CD4-positive, alpha-beta T cell treated with Interferon alpha-2 for 1 hour (primary cell): ENCODE measurements around the gene CBFB.
"Not testable (repeated sequence)": the region's sequence is repeated elsewhere in the genome, so short reads cannot be mapped to it uniquely, and the experiment has no call there.

ENCODE experiments used
- DNase-seq, 2 donors: peaks; one replicate each; pipeline ENCODE4 v3.0.0-alpha.2; 2020 to 2022

Gene CBFB

GRCh38 chr16:67028696-67029253, at the start of gene CBFB:
CBFB (plus strand) TSS chr16:67029149; CDS start chr16:67029408, 259 bp downstream.
- peak; percentile 95 to 96 for DNase-seq

- no peak for DNase-seq
These were observed 45.9 kb upstream of the CBFB start for GRCh38 chr16:66983033-66983432.

GRCh38 chr16:66984892-66985311, 44.0 kb upstream of the CBFB start:
- peak; percentile 21 to 68 for DNase-seq

GRCh38 chr16:66986559-66986958, 42.4 kb upstream of the CBFB start:
- no peak for DNase-seq

- DNase-seq = no peak
These were observed 40.7 kb upstream of the CBFB start, which contains the start of gene CES4A for GRCh38 chr16:66988197-66988788. CES4A (plus strand) TSS chr16:66988589; CDS start chr16:66988773, 184 bp downstream.

GRCh38 chr16:66991545-66992077, 37.3 kb upstream of the CBFB start:
- DNase-seq = no peak

- not testable (repeated sequence) for DNase-seq
These were observed 35.4 kb upstream of the CBFB start for GRCh38 chr16:66993558-66993957.

GRCh38 chr16:66996324-66996982, 32.5 kb upstream of the CBFB start:
- DNase-seq = no peak

- no peak for DNase-seq
These were observed 32.0 kb upstream of the CBFB start for GRCh38 chr16:66996983-66997358.

- DNase-seq = peak; percentile 58 to 69
These were observed 28.3 kb upstream of the CBFB start for GRCh38 chr16:67000384-67001351.

GRCh38 chr16:67001726-67002125, 27.2 kb upstream of the CBFB start:
- DNase-seq = no peak

- DNase-seq = no peak
These were observed 21.9 kb upstream of the CBFB start for GRCh38 chr16:67006930-67007658.

- DNase-seq = no peak
These were observed 19.8 kb upstream of the CBFB start for GRCh38 chr16:67009158-67009557.

- DNase-seq = no peak
These were observed 17.7 kb upstream of the CBFB start for GRCh38 chr16:67011274-67011673.

- no peak for DNase-seq
These were observed 15.6 kb upstream of the CBFB start for GRCh38 chr16:67013233-67013822.

- peak; percentile 41 to 75 for DNase-seq
These were observed 14.9 kb upstream of the CBFB start for GRCh38 chr16:67013823-67014633.

GRCh38 chr16:67014634-67015312, 14.2 kb upstream of the CBFB start:
- no peak for DNase-seq

GRCh38 chr16:67015313-67015731, 13.6 kb upstream of the CBFB start:
- no peak for DNase-seq

GRCh38 chr16:67016143-67016542, 12.8 kb upstream of the CBFB start:
- no peak for DNase-seq
